ENCODE results near the gene OOSP1.

GRCh38 chr11:60003729-60004128 lies 65.5 kb downstream of the OOSP1 start:
- TF ChIP-seq CTCF (IDR thresholded peaks at IDR 0.05) (no peak), POLR2A (IDR thresholded peaks at IDR 0.05) (no peak)

Measured in testis (tissue), 2 donors.